ENCODE data around the gene KLRD1.

The KLRD1 gene, protein sequence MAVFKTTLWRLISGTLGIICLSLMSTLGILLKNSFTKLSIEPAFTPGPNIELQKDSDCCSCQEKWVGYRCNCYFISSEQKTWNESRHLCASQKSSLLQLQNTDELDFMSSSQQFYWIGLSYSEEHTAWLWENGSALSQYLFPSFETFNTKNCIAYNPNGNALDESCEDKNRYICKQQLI

GRCh38 chr12:10307630-10308029 lies at the start of gene KLRD1:
Gene KLRD1 (plus strand): TSS chr12:10307870. CDS start chr12:10308078, 208 bp downstream.
- Histone ChIP-seq H3K36me3 (ENCODE audit: control insufficient read depth, insufficient read depth, low read length) (no peaks in the 10 kb centered on the region), H3K27me3 (replicated peaks; ENCODE audit: control insufficient read depth, insufficient read depth, low read length) (no peaks in the 10 kb centered on the region), H3K4me3 (replicated peaks; ENCODE audit: low read depth, low read length) (no peak within 1 kb of the TSS)
- DNase-seq (ENCODE audit: extremely low read depth, insufficient read length): no peak
- no peak for TF ChIP-seq CTCF (IDR thresholded peaks at IDR 0.05; ENCODE audit: insufficient read depth, low read length, poor library complexity, severe bottlenecking)

DNA sequence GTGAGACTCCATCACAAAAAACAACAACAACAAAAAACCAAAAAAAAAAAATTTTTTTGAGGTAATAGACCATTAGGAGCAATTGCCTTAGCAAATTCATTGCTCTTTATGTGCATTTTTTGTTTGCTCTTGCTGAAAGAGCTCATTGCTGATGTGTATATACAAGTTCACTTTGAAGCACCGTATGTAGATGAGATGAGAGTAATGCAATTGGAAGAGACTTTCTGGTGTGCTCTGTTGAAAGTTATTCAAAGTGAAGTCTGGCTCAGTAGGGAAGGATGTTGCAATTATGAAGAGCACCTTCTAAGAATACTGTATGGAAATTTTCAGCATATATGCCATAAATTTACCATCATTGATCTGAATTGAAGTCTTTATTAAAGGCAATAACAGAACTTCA lies 46.7 kb upstream of the KLRD1 start:
- TF ChIP-seq CTCF (IDR thresholded peaks at IDR 0.05; ENCODE audit: insufficient read depth, low read length, poor library complexity, severe bottlenecking): no peak
- no peaks in the 10 kb centered on the region for H3K36me3 ChIP-seq (ENCODE audit: control insufficient read depth, insufficient read depth, low read length)
- no peaks in the 10 kb centered on the region for H3K27me3 ChIP-seq (replicated peaks; ENCODE audit: control insufficient read depth, insufficient read depth, low read length)
- H3K4me3 ChIP-seq (replicated peaks; ENCODE audit: low read depth, low read length): no peak overlapping the region
- no peak for DNase-seq (ENCODE audit: extremely low read depth, insufficient read length)

GRCh38 chr12:10268037-10268436 lies 39.6 kb upstream of the KLRD1 start:
- DNase-seq (ENCODE audit: extremely low read depth, insufficient read length): no peak
- no peak for TF ChIP-seq CTCF (IDR thresholded peaks at IDR 0.05; ENCODE audit: insufficient read depth, low read length, poor library complexity, severe bottlenecking)
- Histone ChIP-seq H3K27me3 (replicated peaks; ENCODE audit: control insufficient read depth, insufficient read depth, low read length) (no peaks in the 10 kb centered on the region), H3K4me3 (replicated peaks; ENCODE audit: low read depth, low read length) (no peak overlapping the region), H3K36me3 (ENCODE audit: control insufficient read depth, insufficient read depth, low read length) (no peaks in the 10 kb centered on the region)

DNA sequence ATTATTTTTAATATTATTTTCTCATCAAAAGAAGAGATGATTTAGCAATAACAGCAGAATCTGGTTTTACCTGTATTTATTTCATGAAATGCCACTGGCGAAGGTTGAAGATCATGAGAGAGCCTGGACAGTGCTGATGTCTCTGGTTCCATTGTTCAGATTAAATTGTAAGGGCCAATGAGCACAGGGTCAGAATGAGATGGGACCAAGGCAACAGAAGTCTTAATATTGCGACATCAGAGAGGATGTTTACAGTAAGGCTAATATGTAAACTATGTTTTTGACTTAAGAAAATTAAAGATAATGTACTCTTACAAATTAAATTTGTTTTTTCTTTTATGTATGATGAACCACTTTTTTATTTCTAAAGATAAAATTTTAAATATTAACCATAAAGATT lies 35.2 kb upstream of the KLRD1 start:
- Histone ChIP-seq H3K27me3 (replicated peaks; ENCODE audit: control insufficient read depth, insufficient read depth, low read length) (no peaks in the 10 kb centered on the region), H3K4me3 (replicated peaks; ENCODE audit: low read depth, low read length) (no peak overlapping the region), H3K36me3 (ENCODE audit: control insufficient read depth, insufficient read depth, low read length) (no peaks in the 10 kb centered on the region)
- DNase-seq (ENCODE audit: extremely low read depth, insufficient read length): no peak
- no peak for TF ChIP-seq CTCF (IDR thresholded peaks at IDR 0.05; ENCODE audit: insufficient read depth, low read length, poor library complexity, severe bottlenecking)

DNA sequence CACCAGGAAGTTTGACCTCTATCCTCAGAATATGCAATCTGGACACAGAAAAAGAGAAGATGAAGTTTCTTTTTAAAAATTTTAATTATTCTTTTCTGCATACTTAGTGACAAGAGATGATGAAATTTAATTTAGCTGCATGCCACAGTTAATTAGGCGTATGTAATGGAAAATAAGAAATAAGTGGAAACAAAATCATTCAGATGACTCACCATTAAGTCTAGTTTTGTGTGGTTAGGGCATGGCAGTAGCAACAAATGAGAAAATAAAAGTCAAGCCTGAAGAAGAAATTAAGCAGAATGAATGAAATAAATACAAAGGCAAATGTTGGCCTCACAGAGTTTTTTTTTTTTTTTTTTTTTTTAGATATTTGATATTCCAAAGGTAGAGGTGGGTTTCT lies 30.9 kb upstream of the KLRD1 start:
- no peak overlapping the region for H3K4me3 ChIP-seq (replicated peaks; ENCODE audit: low read depth, low read length)
- H3K27me3 ChIP-seq (replicated peaks; ENCODE audit: control insufficient read depth, insufficient read depth, low read length): no peaks in the 10 kb centered on the region
- DNase-seq (ENCODE audit: extremely low read depth, insufficient read length): no peak
- H3K36me3 ChIP-seq (ENCODE audit: control insufficient read depth, insufficient read depth, low read length): no peaks in the 10 kb centered on the region
- TF ChIP-seq CTCF (IDR thresholded peaks at IDR 0.05; ENCODE audit: insufficient read depth, low read length, poor library complexity, severe bottlenecking): no peak

DNA sequence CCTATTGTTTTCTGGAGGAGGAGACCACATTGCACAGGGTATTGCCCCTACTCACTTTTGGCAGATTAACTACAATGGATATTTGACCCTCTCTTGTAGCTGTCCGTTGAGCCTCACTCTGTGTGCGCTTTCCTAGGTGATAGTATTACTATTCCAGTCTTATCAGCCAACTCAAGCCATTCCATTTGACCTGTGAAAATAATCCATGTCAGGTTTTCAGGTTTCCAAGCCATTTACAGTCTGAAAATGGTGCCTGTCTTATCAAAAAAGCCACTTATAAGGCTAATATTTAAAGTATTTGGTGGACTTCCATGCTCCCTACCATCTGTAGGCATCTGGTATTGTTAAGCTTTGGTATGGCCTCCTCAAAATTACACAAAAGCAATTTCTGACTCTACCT lies 29.6 kb upstream of the KLRD1 start:
- Histone ChIP-seq H3K4me3 (replicated peaks; ENCODE audit: low read depth, low read length) (no peak overlapping the region), H3K27me3 (replicated peaks; ENCODE audit: control insufficient read depth, insufficient read depth, low read length) (no peaks in the 10 kb centered on the region), H3K36me3 (ENCODE audit: control insufficient read depth, insufficient read depth, low read length) (no peaks in the 10 kb centered on the region)
- no peak for DNase-seq (ENCODE audit: extremely low read depth, insufficient read length)
- TF ChIP-seq CTCF (IDR thresholded peaks at IDR 0.05; ENCODE audit: insufficient read depth, low read length, poor library complexity, severe bottlenecking): no peak
